Activated T-cell treated with anti-CD3 and anti-CD28 coated beads, Interleukin-2, amount 50 U/mL, for 1 hour (primary cell): Measurements from ENCODE around the gene SALL1.

Experiments used
- DNase-seq: peaks from one replicate; pipeline ENCODE4 v3.0.0-alpha.2; 2020

The SALL1 gene

DNA sequence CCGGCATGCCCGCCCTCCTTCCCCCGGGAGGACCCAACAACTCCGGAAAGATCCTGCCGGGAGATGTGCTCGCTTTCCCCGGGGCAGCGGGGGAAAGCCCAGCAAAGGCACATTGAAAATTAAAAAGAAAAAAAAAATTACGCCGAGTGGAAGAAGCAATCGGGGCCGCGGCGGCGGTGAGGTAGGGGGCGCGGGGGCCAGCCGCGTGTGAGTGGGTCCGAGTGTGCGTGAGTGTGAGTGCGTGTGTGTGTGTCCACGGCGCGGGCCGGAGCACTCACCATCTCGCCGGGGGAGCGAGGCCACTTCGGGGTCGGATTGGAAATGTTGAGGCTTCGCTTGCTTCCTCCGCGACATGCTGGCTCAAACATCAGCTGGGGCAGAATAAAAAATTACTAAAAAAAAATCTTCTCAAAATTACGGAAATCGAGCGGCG lies at the start of gene SALL1:
Gene SALL1, minus strand, starts transcription at position 383 of the 433 bp plus-strand sequence. Its CDS starts 29 bp downstream, at position 354.
- no peak for DNase-seq

DNA sequence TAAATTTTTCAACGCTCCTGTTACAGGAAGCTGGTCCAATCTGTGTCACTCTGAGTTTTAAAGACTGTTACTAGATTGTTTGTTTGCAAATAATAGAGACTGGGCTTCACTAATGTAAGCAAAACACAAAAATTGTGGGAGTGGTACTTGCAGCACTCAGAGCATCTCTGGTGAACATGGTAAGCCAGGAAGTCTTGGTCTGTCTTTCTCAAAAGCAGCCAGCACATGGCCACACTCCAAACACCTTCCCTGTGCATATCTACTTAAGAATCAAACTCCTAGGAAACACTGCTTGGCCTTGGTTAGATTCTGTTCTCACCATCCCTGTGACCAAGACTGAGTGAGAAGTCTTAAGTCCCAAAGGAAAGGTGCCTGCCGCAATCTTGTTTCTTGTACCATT lies 49.7 kb upstream of the SALL1 start:
- DNase-seq = no peak

DNA sequence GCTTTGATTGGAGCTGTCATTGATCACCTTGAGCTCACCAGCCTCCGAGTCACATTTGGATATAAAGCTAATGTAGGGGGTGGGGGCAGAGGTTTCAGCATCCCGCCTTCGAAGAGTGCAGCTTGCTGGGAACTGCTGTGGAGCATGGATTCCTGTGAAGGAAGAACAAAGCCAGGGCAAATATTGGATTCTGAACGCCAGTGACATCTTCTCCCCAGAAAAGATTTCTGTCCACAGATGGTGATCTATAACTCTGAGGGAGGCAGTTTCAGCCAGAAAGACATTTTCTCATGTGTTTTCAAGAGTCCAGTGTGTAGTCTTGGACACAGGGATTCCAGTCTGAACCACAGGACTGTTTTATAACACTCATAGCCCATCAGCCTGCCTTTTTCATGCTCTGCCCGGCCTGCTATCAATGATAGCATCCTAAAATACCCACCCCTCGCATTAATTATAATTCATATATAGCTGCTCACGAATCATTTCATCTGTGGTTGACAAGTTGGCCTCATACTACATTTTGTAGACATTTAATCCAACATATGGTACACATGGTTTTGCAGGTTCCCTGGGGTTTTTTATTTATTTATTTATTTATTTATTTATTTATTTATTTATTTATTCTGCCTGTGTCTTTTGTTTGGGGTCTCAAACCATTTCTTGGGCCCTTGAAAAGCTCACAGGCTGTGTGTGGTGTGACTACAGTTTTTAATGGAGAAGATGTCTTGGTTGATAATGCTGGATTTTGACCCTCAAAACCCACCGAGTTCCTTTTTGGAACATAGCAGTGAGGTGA lies 47.1 kb upstream of the SALL1 start:
- DNase-seq = no peak

DNA sequence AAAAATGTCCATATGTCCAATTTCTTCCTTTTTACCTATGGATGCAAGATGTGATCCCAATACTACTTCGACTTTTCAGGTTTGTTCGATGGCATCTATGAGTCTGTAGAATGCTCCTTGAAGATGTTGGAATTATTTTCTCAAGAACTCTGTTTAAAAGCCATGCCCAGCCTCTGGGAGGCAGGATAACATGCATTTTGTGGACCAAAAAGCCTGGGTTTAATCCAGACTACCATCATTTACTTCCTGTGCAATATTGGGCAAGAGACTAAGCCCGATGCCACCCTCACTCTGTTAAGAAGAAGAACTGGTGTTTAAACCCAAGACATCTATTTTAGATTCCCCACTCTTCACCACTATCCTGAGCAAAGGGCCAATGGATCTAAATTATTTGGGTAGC lies 42.8 kb upstream of the SALL1 start:
- DNase-seq = no peak

DNA sequence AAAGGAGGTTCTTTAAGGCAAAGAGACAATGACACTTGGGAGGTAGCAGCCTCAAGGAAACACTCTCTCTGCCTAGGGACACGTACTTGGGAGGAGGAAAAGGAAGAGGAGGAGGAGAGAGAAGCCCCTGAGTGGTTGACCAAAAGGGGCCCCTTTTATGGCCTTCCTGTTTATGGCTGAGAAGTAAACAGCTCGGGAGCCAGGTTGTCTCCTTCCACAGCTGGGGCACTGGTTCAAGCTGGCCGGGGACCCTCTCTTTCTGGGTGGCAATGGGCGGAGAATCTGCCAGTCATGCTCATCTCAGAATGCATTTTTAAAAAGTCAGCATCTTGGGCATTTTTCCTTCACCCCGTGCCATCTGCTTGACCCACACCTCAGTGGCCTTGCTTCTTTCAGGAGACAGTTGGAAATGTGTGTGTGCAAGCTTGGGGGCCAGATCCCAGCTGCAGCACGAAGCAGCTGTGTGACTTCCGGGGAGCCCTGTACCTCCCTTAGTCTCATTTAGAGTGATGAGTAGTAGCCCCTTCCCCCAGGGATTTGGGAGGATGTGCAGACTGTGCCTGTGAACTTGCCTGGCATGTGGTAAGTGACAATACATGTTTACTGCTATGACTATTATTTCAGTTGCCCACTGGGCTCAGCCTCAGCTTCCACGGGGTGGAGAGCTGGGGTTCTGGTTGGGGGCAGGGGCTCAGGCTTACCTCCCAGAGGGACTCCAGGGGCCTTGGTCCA lies 33.8 kb upstream of the SALL1 start:
- no peak for DNase-seq

DNA sequence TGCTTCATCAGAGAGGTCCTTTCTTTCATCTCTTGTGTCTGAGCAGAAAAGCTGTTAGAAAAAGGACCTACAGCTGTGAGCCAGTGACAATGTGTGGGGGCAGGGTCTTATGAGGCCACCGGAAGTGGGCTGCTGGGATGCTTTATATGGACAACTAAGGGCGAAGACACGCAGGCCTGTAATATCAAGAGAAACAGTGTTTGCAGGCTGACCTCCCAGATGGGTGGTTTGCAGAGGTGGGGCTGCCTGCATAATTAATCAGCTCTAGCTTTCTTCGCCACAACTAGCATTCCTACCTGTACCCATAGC lies 30.4 kb upstream of the SALL1 start:
- DNase-seq = no peak

DNA sequence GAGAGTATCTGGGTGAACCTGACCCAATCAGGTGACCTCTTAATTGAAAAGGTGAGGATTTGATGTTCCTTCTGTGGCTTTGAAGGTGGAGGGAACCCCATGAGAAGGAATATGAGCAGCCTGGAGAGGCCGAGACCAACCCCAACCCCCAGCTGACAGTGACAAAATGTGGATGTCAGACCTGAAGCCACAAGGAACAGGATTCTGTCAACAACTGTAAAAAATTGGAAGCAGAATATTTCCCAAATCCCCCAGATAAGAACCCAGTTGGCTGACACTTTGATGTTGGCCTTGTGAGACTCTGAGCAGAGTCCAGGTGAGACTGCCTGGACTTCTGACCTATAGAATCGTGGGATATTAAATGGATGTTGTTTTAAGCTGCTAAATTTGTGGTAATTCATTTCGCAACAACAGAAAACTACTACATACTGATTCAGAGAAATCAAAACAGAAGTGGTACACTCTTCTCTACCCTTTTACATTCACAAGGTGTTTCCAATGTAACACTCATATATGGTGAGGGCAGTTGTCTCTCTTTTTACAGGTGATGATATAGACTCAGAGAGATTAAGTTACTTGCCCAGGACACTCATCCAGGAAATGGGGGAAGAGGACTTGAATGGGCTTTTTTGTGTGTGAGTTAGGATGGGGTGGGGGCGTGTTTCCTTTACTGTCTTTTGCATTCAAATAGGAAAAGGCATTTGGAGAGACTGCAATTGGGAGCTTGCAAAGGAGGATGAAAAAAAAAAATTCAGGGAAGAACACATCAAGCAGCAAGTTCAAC lies 29.8 kb upstream of the SALL1 start:
- DNase-seq = no peak

DNA sequence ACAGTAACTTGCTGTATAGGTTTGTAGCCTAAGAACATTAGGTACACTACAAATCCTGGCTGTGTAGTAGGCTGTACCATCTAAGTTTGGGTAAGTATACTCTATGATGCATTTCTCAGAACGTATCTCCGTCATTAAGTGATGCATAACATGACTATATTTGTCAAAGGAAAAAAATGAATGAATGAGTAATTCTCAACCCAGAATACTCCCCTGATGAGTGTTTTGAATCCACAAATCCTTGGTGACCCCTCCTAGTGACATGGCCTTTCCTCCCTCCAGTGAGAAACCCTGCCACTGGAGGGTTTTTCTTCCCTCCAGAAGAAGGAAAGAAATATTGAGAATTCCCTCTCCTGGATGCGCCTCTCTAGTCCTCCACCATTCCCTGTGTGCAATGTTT lies 24.0 kb upstream of the SALL1 start:
- no peak for DNase-seq

DNA sequence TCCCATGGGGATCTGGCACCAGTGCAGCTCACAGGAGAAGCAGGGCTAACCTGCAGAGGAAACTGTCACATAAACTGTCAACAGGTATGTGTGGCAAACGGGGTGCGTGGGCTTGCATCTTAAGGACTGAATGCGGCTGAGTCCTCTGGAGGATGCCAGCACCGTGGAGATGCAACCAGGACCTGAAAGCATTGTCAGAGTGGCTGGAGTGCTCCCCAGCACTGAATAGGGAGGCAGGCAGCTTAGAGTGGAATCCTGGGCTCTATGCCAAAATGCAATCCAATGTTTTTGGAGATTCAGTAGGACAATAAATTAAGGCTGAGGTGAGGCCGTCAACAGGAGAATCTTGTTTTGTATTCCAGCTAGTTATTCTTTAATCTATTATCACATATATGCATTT lies 21.3 kb upstream of the SALL1 start:
- no peak for DNase-seq

DNA sequence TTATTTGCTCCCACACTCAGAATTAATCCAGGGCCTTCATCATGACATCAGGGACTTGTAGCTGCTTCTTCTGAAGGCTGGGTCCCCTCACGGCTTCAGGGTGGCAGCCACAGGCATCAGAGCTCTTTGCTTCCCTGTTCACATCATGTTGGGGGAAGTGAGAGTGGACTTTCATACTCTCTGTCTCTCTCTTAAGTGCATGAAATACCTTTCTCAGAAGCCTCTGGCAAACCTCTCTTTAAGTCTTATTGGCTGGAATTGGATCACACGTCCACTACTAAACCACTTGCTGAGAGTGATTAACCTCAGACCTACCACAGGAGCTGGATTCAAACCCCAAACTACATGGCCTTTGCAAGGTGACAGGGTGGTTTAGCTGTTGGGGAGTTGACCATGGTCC lies 17.7 kb upstream of the SALL1 start:
- no peak for DNase-seq

DNA sequence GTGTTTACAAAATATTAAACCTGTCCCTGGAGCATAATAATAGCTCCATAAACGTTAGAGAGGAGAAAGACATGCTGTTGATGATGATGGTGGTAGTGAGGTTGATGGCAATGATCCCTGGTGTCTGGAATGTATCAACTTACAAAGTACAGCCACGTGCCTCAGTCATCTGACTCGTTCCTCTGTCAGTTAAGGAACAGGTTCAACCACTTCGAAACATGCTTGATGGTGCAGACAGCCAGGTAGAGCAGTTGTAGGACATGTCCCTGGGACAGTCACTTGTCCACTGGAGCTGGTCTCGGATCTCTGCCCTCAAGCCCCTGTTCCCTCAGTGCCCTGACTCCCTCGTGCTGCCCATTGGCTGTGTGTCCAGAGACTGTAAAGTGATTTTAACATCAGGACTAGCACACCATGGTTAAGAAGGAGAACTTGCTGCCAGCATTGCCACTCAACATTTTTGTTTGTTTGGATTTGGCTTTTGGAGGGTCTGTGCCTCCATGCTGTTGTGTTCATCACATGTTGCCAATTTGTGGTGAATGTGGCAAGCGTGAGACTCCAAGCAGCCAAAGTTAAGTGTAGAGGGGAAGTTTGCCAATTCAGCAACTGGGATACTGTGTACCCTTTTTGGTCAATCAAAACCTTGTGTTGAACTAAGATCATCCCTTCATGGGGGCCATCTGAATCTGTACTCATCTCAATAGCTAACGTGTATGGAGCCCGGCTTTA lies 16.3 kb upstream of the SALL1 start:
- DNase-seq = no peak

DNA sequence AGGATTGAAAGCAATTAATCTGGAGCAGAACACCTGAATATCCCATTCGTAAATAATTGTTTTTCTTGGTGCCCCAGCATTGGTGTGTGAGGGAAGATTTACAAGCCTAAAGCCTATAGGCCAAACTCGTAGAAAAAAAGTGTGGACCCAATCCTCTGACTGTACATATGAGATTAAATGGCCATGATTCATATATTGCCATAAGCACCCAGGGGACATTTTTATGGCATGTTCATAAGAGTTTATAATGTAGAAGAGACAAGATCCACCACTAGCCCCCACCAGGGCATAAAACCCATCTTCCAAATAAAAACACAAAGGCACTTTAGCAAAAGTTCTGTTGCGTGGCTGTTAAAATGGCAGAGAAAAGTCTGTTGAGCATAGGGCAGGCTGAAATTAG lies 15.5 kb upstream of the SALL1 start:
- DNase-seq = no peak

DNA sequence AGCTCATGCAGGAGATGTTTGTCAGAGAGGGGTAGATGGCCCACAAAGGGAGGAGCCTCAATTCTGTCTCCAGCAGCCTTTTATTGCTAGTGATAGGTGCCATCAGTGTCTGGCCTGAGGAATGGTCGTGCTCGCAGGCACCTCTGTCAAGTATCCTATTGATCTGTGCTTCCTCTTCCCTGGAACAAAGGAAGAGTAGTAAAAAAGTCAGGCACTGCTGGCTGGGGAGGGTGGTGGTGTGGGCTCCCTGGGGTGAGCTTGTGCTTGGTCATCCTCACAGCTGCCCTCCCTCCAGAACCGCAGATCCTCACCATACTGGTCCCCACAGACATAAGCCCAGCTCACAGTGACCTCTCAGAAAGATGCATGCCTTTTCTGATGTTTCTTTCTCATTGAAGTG lies 15.0 kb upstream of the SALL1 start:
- no peak for DNase-seq

DNA sequence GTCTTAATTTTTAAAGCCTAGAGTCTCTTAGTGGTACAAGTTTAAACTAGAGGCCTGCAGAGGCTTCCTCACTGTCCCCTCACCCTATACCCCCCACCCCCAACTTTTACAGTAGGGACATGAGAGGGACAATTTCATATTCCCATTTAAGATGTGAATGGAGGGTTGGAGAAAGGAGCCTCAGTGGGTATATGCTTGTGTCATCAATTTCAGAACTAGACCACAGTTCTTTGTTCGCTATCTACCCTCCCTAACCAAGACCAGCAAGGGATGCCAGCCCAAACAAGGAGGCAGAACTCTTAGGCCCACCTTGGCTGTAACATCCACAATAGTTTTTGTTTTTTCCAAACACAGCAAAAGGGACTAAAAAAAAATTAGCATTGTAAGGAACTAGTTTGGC lies 14.0 kb upstream of the SALL1 start:
- no peak for DNase-seq

DNA sequence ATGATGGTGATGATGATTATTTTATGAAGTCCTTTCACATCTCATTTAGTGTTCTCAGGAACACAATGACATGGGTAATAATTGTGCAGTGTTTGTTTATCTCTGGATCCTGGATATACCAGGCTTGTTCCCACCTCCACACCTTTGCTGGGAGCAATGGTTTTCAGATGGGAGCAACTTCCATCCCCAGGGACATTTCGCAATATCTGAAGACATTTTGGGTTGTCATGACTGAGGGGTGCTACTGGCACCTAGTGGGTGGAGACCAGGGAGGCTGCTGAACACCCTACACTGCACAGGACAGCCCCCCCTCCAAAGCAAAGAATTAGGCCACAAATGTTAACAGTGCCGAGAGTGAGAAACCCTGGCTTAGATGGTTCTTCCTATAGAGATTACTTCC lies 13.5 kb upstream of the SALL1 start:
- no peak for DNase-seq

DNA sequence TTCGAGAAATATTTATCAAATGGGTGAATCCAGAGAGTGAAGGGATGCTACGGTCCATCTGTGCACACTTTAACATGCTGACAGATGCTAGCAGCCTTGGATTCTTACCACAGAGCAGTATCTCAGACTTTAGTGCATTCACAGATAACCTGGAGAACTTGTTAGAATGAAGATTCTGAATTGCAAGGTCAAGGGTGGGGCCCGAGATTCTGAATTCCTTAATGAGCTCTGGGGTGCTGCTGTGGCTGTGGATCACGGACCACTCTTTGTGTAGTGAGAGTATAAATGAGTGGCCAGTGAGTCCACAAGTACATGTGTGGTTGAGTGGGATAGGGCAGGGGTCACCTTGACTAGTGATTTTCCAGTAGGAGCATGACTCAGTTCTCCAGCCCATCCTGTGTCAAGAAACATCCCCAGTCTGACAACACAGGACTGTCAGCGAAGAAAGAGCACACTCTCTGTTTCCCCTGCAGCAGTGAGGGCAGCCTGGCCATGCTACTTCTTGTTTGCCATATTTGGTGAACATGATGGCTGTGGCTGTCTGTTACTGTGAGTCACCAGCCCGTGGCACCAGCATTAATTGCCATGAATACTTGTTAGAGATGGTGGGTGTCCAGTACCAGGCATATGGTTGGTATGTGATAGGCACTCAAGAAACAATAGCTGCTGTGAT lies 13.0 kb upstream of the SALL1 start:
- no peak for DNase-seq

DNA sequence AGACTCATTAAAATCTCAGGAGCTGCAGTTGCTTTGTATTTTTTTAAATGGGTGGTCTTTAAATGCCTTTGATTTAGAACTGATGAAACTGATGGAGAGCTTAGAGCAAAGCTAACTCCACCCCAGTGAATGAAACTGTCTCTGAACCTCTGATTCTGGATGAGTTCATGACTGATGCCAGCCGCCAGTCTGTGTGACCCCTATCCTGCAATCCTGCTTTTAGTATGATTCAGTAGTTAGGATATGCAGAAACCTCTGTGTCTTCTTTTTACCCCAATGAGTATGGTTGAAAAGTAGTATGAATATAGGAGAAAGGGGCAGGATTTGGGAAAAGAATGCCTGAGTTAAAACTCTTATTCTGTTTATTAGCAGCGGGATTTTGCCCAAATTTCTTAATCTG lies 12.3 kb upstream of the SALL1 start:
- DNase-seq = no peak

DNA sequence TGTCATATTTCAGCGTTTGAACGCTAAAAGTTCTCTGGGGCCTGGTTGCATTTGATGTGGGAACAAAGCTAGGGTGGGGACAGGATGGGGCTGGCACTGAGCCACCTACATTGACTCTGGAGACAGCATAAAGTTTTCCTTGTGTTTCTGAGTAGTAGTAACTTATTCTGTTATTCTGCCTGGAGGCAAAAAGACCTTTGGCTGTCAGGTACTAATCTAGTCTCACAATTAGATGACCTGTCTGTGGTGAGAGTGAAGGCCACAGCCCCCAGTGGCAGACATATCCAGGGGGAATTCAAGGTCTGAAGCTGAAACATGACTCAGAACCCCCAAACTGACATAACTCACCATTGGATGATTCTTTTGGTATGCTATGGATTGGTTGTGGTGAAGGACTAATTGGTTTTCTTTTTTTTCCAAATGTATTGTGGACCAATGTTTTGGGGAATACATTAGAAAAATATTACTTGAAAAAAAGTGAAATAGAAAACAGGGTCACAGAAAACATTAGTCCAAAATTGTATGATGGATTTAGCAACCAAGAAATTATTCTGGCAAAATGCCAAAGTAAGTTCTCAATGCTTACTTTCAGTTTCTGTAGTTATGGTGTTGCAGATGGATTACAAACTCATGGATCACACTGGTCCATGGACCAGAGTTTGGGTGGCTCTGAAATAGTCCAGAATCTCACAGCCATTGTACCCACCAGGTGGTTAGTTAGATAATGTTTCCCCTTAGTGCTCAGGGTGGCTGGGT lies 10.5 kb upstream of the SALL1 start:
- DNase-seq = no peak

DNA sequence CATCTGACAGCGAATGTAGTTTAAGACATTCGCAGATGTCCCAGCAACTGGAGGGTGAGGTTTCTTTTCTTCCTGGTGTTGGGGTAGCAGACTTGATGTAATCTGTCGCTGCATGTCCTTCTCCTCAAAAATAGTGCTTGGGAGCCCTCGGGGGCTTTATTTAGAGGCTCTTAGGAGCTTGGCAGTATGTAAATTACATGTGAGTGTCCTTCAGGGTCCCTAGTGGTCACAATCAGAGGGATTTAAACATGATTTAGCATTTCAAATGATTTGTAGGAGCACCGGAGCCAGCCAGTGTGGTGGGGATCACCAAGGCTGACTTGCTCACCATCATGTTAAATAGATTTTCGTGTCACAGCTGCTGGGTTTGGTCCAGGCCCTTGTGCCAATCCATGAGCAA lies 8.8 kb upstream of the SALL1 start:
- DNase-seq = no peak

DNA sequence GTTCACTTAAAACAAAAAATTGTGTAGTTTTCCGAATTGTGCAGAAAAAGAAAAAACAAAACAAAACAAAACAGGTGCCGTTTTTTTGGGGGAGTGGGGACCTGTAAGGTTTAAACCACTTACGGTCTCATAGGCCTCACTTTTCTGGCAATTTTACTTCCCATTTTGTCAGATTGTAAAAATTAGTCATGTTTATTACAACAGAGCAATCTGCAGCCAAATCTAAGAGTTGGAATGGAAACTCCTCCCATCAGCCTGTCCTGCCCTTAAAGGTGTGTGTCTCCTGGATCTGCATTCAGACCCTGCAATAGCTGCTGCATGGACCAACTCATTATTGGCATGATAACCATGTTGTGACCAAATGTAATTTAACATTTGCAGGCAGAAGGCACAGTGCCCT lies 8.2 kb upstream of the SALL1 start:
- DNase-seq = no peak

DNA sequence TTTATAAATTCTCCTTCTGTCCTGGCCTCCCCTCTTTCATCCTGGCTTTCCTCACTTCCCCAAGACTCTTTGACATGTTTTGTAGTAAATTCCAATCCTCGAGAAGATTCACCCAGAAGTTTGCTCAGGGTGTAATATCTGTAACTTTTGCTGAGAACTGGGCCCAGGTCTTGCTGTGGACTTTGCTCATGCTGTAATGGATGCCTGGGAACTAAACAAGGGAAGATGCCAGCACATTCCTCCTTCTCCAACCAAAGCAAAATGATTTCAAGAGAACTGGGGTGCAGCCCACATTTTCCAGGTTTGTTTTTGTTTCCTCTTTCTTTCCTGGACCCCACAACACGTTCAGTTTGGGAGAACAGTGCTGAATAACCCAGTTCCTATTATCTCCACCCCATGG lies 6.6 kb upstream of the SALL1 start:
- DNase-seq = no peak

DNA sequence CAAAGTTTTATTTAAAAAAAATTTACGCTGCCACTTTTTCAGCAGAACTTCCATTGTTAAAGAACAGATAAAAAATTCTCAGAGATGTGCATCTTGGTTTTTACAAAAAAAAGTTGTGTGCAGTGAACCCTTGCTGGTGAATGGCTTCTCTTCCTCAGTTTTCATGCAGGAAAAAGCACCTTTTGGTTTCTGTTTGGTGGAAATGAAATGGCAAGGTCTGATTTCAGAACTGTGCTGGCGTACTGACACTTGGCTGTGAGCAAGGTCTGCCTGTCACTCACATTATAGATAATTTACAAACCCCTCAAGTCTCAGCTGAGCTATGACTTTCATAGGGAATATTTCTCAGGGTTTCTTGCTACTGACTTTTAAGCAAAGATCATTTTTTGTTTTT lies 5.7 kb upstream of the SALL1 start:
- no peak for DNase-seq
